Heart left ventricle (tissue), 16 donors: ENCODE data around the gene APOF. TPM values are rescaled to one million over a fixed set of nuclear protein-coding genes. Genes with fewer than 3 reads are reported as not detected.

Source experiments
- ATAC-seq, 4 donors: fragments of 200-7000 bp; cut with Tn5 transposase; one replicate each; pipeline ENCODE4 v1.9.1; 2020 to 2022; ENCODE audit warnings: moderate library complexity in 4 of 4, mild to moderate bottlenecking in 3 of 4, moderate number of reproducible peaks in 1 of 4
- DNase-seq, 5 donors: peaks; one replicate each; pipeline ENCODE4 v3.0.0-alpha.2; 2020
- H3K27ac ChIP-seq, 12 donors: fragments of 200-600 bp; sonication (generic) in 4 of 12; one replicate each; pipeline versions ENCODE4 v1.5.0 to v1.8.0; 2016 to 2022; ENCODE audit warnings: mild to moderate bottlenecking in 2 of 12
- H3K27me3 ChIP-seq, 9 donors: fragments of 200-600 bp; sonication (generic) in 2 of 9; one replicate each; pipeline versions ENCODE4 v1.5.1 to v1.8.0; 2016 to 2022; ENCODE audit warnings: mild to moderate bottlenecking in 3 of 9
- H3K36me3 ChIP-seq, 9 donors: fragments of 200-600 bp; sonication (generic) in 2 of 9; one replicate each; pipeline versions ENCODE4 v1.5.0 to v1.8.0; 2018 to 2022; ENCODE audit warnings: mild to moderate bottlenecking in 2 of 9
- H3K4me1 ChIP-seq, 12 donors: fragments of 200-600 bp; sonication (generic) in 4 of 12; one replicate each; pipeline versions ENCODE4 v1.5.0 to v1.8.0; 2016 to 2022; ENCODE audit warnings: mild to moderate bottlenecking in 3 of 12
- H3K4me3 ChIP-seq, 12 donors: fragments of 200-600 bp; sonication (generic) in 4 of 12; one replicate each; pipeline versions ENCODE4 v1.5.0 to v1.8.0; 2017 to 2022; ENCODE audit warnings: mild to moderate bottlenecking in 9 of 12, moderate library complexity in 4 of 12
- H3K9me3 ChIP-seq, 12 donors: fragments of 200-600 bp; sonication (generic) in 4 of 12; one replicate each; pipeline versions ENCODE4 v1.5.0 to v1.8.0; 2016 to 2022; ENCODE audit warnings: mild to moderate bottlenecking in 1 of 12
- POLR2A ChIP-seq, 2 donors: fragments of 450-650 bp; IDR thresholded peaks; one replicate each; pipeline ENCODE4 v1.6.1; 2017; ENCODE audit warnings: antibody characterized with exemption in 2 of 2, mild to moderate bottlenecking in 2 of 2, moderate library complexity in 2 of 2
- WGBS, 4 donors: extraction: QIAGEN DNeasy Blood & Tissue Kit in 2 of 4; methylation state at CpG; one replicate each; pipeline versions ENCODE4 v1.1.5 to v1.1.7; 2013 to 2018; 5-methylcytosine and 5-hydroxymethylcytosine counted together
- intact Hi-C, 10 donors: fragments of 100-400 bp; cut with DNase I; formaldehyde crosslinking; loops; one replicate each; pipeline versions ENCODE4 v1.11.1 to v1.14.2; 2022
- polyA plus RNA-seq, 2 donors: library from polyadenylated mRNA; stranded (reverse); fragments of 200-250 nt; gene quantifications; one replicate each; pipeline ENCODE4 v1.2.3, GENCODE V29; 2013
- total RNA-seq, 9 donors: library from RNA; depleted of rRNA in 2 of 9; stranded (reverse); fragments of >200 nt in 2 of 9; fragmentation: NEBNext Ultra II Directional in 3 of 9; extraction: Animal tissue kit (Norgen Biotek cat#: 25700) in 3 of 9; gene quantifications; one replicate each; pipeline versions ENCODE4 v1.1.0 to v1.2.4, GENCODE V29; 2016 to 2023
- TF ChIP-seq, protein P1 (sequence below), 12 donors: fragments of 200-600 bp; sonication (generic) in 4 of 12; IDR thresholded peaks; one replicate each; pipeline versions ENCODE4 v1.5.0 to v1.8.0; 2018 to 2022; ENCODE audit warnings: antibody characterized with exemption in 12 of 12, mild to moderate bottlenecking in 5 of 12
- donor health status: ischemic (EF 13 %, LVEDD 7.1; RV severe dilation, severe dysfunction).
- donor health status: healthy with polysubstance abuse.
- donor health status: DM: no; HTN: yes; CAD: no.
- donor health status: DM: no; HTN: no; CAD: no.
- donor health status: ischemic (EF 25% LVEDD 6.9; RV normal size, moderate dysfunction).
- donor health status: ischemic (EF 25% LVEDD 5.7; RV mildly dilated, moderate dysfunction).
- donor health status: healthy.
- donor health status: DM: yes; HTN: yes; CAD: no.
- donor health status: ischemic (EF 35%, LVEDD 5.7; RV mildly dilated, moderate dysfunction).
- donor health status: nonischemic (EF 11% LVEDD 7.7; RV severe dilation, severe dysfunction).
- donor health status: DM: yes; HTN: yes; CAD: no.
- donor health status: PGD.
- donor health status: ischemic (EF 29% LVEDD 5.4; RV normal size, mild dysfunction).
- donor health status: nonischemic (EF 23%, LVEDD 6.1; RV moderate dilation, normal function).

APOF gene
- total and polyA plus RNA-seq, 11 donors: not detected

DNA sequence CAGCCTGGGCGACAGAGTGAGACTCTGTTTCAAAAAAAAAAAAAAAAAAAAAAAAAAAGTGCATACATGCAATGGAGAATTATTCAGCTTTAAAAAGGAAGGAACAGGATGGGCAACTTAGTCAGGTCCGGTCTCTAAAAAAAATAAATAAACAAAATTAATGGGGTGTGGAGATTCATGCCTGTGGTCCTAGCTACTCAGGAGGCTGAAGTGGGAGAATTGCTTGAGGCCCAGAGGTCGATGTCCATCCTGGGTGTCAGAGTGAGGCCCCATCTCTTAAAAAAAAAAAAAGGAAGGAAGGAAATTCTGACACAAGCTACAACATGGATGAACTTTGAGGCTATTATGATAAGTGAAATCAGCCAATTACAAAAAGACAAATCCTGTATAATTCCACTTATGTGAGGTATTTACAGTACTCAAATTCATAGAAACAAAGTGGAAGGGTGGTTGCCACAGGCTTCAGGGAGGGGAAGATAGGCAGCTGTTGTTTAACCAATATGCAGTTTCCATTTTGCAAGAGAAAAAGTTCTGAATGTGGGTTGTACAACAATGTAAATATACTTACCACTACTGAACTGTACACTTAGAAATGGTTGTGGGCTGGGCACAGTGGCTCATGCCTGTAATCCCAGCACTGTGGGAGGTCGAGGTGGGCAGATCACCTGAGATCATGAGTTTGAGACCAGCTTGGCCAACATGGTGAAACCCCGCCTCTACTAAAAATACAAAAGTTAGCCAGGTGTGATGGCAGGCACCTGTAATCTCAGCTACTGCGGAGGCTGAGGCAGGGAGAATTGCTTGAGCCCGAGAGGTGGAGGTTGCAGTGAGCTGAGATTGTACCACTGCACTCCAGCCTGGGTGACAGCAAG, 12.3 kb upstream of the APOF start:
- intact Hi-C loops: no loop called here
- TF ChIP-seq, protein P1, sequence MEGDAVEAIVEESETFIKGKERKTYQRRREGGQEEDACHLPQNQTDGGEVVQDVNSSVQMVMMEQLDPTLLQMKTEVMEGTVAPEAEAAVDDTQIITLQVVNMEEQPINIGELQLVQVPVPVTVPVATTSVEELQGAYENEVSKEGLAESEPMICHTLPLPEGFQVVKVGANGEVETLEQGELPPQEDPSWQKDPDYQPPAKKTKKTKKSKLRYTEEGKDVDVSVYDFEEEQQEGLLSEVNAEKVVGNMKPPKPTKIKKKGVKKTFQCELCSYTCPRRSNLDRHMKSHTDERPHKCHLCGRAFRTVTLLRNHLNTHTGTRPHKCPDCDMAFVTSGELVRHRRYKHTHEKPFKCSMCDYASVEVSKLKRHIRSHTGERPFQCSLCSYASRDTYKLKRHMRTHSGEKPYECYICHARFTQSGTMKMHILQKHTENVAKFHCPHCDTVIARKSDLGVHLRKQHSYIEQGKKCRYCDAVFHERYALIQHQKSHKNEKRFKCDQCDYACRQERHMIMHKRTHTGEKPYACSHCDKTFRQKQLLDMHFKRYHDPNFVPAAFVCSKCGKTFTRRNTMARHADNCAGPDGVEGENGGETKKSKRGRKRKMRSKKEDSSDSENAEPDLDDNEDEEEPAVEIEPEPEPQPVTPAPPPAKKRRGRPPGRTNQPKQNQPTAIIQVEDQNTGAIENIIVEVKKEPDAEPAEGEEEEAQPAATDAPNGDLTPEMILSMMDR (IDR thresholded peaks at IDR 0.05): no peak
- no peak for TF ChIP-seq POLR2A (IDR thresholded peaks at IDR 0.05)

DNA sequence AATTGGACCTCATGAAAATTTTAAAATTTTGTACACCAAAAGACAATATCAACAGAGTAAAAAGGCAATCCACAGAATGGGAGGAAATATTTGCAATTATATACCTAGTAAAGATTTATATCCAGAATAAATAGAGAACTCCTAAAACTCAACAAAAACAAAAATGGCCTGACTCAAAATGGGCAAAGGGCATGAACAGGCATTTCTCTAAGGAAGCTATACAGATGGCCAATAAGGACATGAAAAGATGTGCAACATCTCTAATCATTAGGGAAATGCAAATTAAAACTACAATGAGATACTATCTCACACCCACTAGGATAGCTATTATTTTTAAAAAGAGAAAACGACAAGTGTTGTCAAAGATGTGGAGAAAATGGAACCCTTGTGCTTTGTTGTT, 10.9 kb upstream of the APOF start:
- intact Hi-C loops: no loop called here
- no peak overlapping the region for H3K4me3 ChIP-seq
- H3K27me3 ChIP-seq: no peaks in the 10 kb centered on the region
- DNase-seq (no peak), ATAC-seq (no peak)
- no peak for TF ChIP-seq POLR2A (IDR thresholded peaks at IDR 0.05)
- TF ChIP-seq, protein P1 (IDR thresholded peaks at IDR 0.05): no peak
- H3K9me3 ChIP-seq: peaks cover 0 to 7% (median 0%) of the 10 kb centered on the region in 12 donors
- WGBS, 4 donors: 97 to 98% (median 98%) methylated on average over 1 of the region's 1 CpG
- peaks cover 0 to 19% (median 0%) of the 10 kb centered on the region in 12 donors for H3K4me1 ChIP-seq
- H3K36me3 ChIP-seq: no peaks in the 10 kb centered on the region
- H3K27ac ChIP-seq: no peak overlapping the region

More for the DNA sequence above, 12.3 kb upstream of the APOF start:
- Histone ChIP-seq H3K27me3 (no peaks in the 10 kb centered on the region), H3K4me1 (peaks cover 0 to 19% (median 0%) of the 10 kb centered on the region in 12 donors), H3K9me3 (peaks cover 0 to 7% (median 0%) of the 10 kb centered on the region in 12 donors), H3K4me3 (no peak overlapping the region), H3K36me3 (no peaks in the 10 kb centered on the region), H3K27ac (no peak overlapping the region)
- WGBS, 4 donors: 69 to 79% (median 76%) methylated on average over 7 of the region's 7 CpGs
- no peak for DNase-seq
- ATAC-seq: no peak

DNA sequence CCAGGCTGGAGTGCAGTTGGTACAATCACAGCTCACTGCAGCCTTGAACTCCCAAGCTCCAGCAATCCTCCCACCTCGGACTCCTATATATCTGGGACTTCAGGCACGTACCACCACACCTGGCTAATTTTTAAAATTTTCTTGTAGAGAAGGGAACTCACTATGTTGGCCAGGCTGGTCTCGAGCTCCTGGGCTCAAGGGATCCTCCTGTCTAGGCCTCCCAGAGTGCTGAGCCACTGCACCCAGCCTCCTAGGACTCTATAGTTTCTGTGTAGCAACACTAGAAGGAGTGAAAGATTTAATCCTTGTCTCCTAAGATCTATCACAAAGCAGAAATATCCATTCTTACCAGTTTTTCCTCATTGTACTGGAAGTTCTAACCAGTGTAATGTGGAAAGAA, 4.3 kb upstream of the APOF start:
- Histone ChIP-seq H3K9me3 (no peaks in the 10 kb centered on the region), H3K27ac (no peak overlapping the region), H3K36me3 (no peaks in the 10 kb centered on the region), H3K4me3 (no peak overlapping the region), H3K4me1 (no peaks in the 10 kb centered on the region), H3K27me3 (no peaks in the 10 kb centered on the region)
- intact Hi-C loops: loop anchor here in 3 of 10 donors (10.0 kb wide), 3 partner anchors 78 to 98 kb away; partner anchors contain the start of genes MIP (in 1 of the 3), SPRYD4 (in 1 of the 3) and TIMELESS (in 1 of the 3)
- ATAC-seq: no peak
- WGBS, 4 donors: 84 to 91% (median 89%) methylated on average over 3 of the region's 3 CpGs
- TF ChIP-seq POLR2A (IDR thresholded peaks at IDR 0.05): no peak
- TF ChIP-seq, protein P1 (IDR thresholded peaks at IDR 0.05): no peak
- no peak for DNase-seq

DNA sequence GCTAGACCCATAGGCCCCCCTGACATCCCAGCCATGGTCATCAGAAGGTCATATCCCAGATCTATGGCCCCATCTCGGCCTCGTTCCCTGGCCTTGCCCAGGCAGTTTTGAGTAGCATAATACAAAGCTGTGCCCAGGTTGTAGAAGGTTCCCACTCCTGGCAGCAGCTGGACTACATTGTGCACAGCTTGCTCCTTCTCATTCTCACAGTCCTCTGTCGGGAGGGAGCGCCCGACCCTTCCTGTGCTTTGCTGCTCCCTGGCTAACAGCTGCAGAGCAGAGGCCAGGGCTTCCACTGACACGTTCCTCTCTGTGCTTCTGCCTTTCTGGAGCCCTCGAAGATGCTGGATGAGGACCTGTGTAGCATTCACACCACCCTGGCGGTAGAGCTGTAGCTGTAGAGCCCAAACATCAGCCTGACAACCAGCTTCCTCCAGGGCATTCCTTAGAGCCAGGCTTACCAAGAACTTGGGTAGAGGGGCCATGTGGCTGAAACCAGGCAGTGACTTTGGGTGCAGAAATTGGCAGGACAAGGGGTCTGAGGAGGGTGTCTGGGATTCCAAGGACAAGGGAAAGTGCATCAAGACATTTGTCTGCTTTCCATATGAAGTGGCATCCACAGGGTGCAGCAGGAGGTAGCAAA, 1.0 kb downstream of the APOF start:
- no peaks in the 10 kb centered on the region for H3K9me3 ChIP-seq
- TF ChIP-seq, protein P1 (IDR thresholded peaks at IDR 0.05): no peak
- TF ChIP-seq POLR2A (IDR thresholded peaks at IDR 0.05): no peak
- ATAC-seq (no peak), DNase-seq (no peak)
- no peak overlapping the region for H3K4me3 ChIP-seq
- H3K4me1 ChIP-seq: peaks cover 0 to 34% (median 19%) of the 10 kb centered on the region in 12 donors
- H3K36me3 ChIP-seq: peaks cover 0 to 3% (median under 1%) of the 10 kb centered on the region in 9 donors
- 71 to 87% (median 80%) methylated on average over 7 to 8 of the region's 8 CpGs for WGBS, 4 donors
- H3K27ac ChIP-seq: no peak overlapping the region
- no peaks in the 10 kb centered on the region for H3K27me3 ChIP-seq
- intact Hi-C loops: loop anchor here in 9 of 10 donors (2.0 to 10.0 kb wide), 7 partner anchors 83 to 103 kb away; partner anchors contain the start of genes TIMELESS (in 6 of the 9), MIP (in 2 of the 9) and SPRYD4 (in 1 of the 9)
